Stimulated activated CD8-positive, alpha-beta memory T cell treated with anti-CD3 and anti-CD28 coated beads, Interleukin-7, amount 100 ng/mL, for 1 hour (primary cell): ENCODE results near the gene PDLIM5.

Experiments
- DNase-seq, 2 donors: peaks; one replicate each; pipeline ENCODE4 v3.0.0-alpha.2; 2020; ENCODE audit warnings: low read depth in 2 of 2

Gene PDLIM5

GRCh38 chr4:94700298-94700697 is 248.6 kb downstream of the PDLIM5 start:
- no peak for DNase-seq

- DNase-seq: no peak
Measured at GRCh38 chr4:94701631-94702300, 250.0 kb downstream of the PDLIM5 start.

- DNase-seq: no peak
Measured at GRCh38 chr4:94711635-94712034, 259.9 kb downstream of the PDLIM5 start.

DNA sequence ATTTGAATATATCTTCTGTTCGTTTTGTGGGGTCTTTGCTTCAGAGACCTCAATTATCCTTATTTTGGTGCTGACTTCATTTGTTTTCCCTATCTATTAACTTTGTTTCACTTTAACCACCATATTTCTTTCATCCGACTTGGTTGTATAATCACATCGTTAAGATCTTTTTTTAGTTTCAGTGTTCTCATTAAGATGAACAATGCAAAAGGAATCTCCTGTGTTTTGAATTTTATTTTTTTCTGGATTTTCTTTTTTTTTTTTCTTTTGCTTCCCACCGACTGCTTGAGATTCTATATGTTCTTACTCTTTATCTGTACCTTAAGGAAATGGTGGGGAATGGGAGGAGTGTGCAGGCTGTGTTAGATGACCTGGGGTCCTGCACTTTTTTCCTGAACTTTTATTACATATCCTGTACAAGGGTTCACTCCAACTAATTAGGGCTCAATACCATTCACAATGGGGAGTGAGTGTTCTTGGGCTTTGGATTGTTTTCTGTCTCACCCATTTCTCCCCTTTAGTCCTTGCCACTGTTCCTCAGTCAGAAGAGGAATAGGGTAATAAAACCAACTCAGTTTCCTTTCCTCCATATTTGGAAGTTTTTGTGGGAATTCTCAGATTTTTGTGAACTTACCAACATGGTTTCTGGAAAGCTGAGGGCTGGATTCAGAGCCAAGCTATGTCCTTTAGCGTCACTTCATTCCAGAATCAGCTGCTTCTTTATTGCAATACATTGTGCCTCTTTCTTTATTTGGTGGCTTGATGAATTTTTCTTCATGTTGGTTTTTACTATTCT is 262.8 kb downstream of the PDLIM5 start:
- no peak for DNase-seq

DNA sequence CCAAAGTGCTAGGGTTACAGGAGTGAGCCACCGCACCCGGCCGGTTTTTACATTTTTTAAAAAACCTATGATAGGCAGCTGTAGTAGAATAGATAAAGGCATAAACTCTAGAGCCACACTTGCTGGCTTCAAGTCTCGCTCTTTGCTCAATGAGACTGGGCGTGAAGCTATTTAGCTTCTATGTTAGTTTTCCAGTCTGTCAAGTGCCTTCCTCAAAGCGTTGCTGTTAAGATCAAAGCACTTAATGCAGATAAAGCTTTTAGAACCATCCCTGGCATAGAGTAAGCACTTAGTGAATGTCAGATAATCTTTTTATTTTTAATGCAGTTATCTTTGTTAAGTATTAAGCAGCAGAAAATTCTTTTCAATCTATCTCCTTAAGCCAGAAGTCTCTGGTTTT is 264.0 kb downstream of the PDLIM5 start:
- no peak for DNase-seq
